DOHH2 (cell line): ENCODE measurements around the gene GPC5.

Experiments used
- CTCF ChIP-seq: fragments of 200-600 bp; sonication (generic); IDR thresholded peaks from one replicate; pipeline ENCODE4 v1.5.1; 2014; ENCODE audit warnings: antibody characterized with exemption, mild to moderate bottlenecking, low read depth, low read length; ENCODE audit not compliant: poor library complexity, severe bottlenecking
- EZH2phosphoT487 ChIP-seq: fragments of 200-600 bp; sonication (generic); IDR thresholded peaks from 2 replicates; pipeline ENCODE4 v1.6.1; 2017; ENCODE audit warnings: borderline replicate concordance, mild to moderate bottlenecking, antibody characterized with exemption, low read length, moderate library complexity, mixed read lengths

- no peak for TF ChIP-seq EZH2phosphoT487
- TF ChIP-seq CTCF: no peak
Measured at GRCh38 chr13:92716749-92717148, 1318.3 kb downstream of the GPC5 start.
